Measurements from ENCODE around the gene DFFB. TPM values are rescaled to one million over a fixed set of nuclear protein-coding genes. Genes with fewer than 3 reads are reported as not detected.

The DFFB gene
- total and polyA plus RNA-seq, 2 of the 4 experiments (the other 2 are of a cell fraction), result 6.5 to 7.3 TPM

GRCh38 chr1:3889936-3890335 lies 32.7 kb downstream of the DFFB start:
- no peak overlapping the region for H2BK5ac ChIP-seq (ENCODE audit: low read depth, low read length, poor library complexity, severe bottlenecking)
- in situ Hi-C loops (cut with MboI; ENCODE audit: low sequenced_read_pairs), result no loop called here
- H3K4me1 ChIP-seq (ENCODE audit: control insufficient read depth, insufficient read depth, low read length), result peaks cover under 1% of the 10 kb centered on the region; the same call in 1 of the 2 replicates
- no peak overlapping the region for H4K8ac ChIP-seq (ENCODE audit: low read depth in 2 of 2, low read length in 2 of 2)
- CTCF ChIA-PET, result no interaction called here
- H3K4me2 ChIP-seq (ENCODE audit: low read depth, low read length), result no peak overlapping the region
- DNase-seq (no peak), ATAC-seq (ENCODE audit: low read depth) (no peak)
- H2BK20ac ChIP-seq (ENCODE audit: low read depth, low read length), result no peak overlapping the region
- H2BK120ac ChIP-seq (ENCODE audit: low read depth, low read length), result no peak overlapping the region
- H3K56ac ChIP-seq (ENCODE audit: extremely low read depth, insufficient read depth, low read length), result no peak overlapping the region
- H4K20me1 ChIP-seq (ENCODE audit: insufficient read depth, low read length), result peaks cover 4% of the 10 kb centered on the region
- no peak overlapping the region for H3K27ac ChIP-seq (ENCODE audit: insufficient read depth, low read length)
- BruUV-seq (replicated peaks), result no TSS peak
- TF ChIP-seq CEBPB (IDR thresholded peaks at IDR 0.05; ENCODE audit: low read depth, low read length) (no peak), RAD21 (IDR thresholded peaks at IDR 0.05; ENCODE audit: low read length) (no peak), BHLHE40 (IDR thresholded peaks at IDR 0.05; ENCODE audit: low read depth, low read length) (no peak), CTCF (conservative IDR thresholded peaks at IDR 0.05; ENCODE audit: low read depth, low read length) (no peak), CHD1 (IDR thresholded peaks at IDR 0.05; ENCODE audit: low read depth, low read length) (no peak), SMC3 (IDR thresholded peaks at IDR 0.05; ENCODE audit: low read depth, low read length) (no peak), MXI1 (IDR thresholded peaks at IDR 0.05; ENCODE audit: borderline replicate concordance, low read depth, low read length) (no peak), RCOR1 (IDR thresholded peaks at IDR 0.05; ENCODE audit: insufficient replicate concordance, low read length) (no peak), USF2 (IDR thresholded peaks at IDR 0.05; ENCODE audit: low read depth, low read length) (no peak), RFX5 (IDR thresholded peaks at IDR 0.05; ENCODE audit: low read depth, low read length) (no peak), MAFK (IDR thresholded peaks at IDR 0.05; ENCODE audit: low read depth, low read length) (no peak), FOS (IDR thresholded peaks at IDR 0.05; ENCODE audit: low read depth, low read length) (no peak), ELK1 (IDR thresholded peaks at IDR 0.05; ENCODE audit: borderline replicate concordance, low read depth, low read length) (no peak), NFE2L2 (IDR thresholded peaks at IDR 0.05; ENCODE audit: low read depth, low read length) (no peak), POLR2A (IDR thresholded peaks at IDR 0.05; ENCODE audit: low read depth, low read length) (no peak), MAZ (IDR thresholded peaks at IDR 0.05; ENCODE audit: borderline replicate concordance, low read depth, low read length) (no peak)
- H3K9ac ChIP-seq (ENCODE audit: low read depth, low read length), result no peak overlapping the region
- no peaks in the 10 kb centered on the region for H3K27me3 ChIP-seq (ENCODE audit: control insufficient read depth, insufficient read depth, low read length)
- 95% methylated on average over 4 of the region's 14 CpGs; no CpG with 5 or more reads in 1 of the 2 experiments for WGBS, 2 experiments (ENCODE audit: extremely low coverage in 2 of 2, insufficient read length in 1 of 2)
- peaks cover 2% of the 10 kb centered on the region; the same call in 1 of the 2 replicates for H3K9me1 ChIP-seq (ENCODE audit: insufficient read depth, low read length)
- no peak overlapping the region for H4K91ac ChIP-seq (ENCODE audit: insufficient read depth, low read depth, low read length)
- no peaks in the 10 kb centered on the region for H3K9me3 ChIP-seq (ENCODE audit: control insufficient read depth, insufficient read depth, low read length)
- H3K18ac ChIP-seq (ENCODE audit: low read depth, low read length), result no peak overlapping the region
- no peak overlapping the region for H2AFZ ChIP-seq (replicated peaks; ENCODE audit: low read length, poor library complexity)
- H3K79me1 ChIP-seq (ENCODE audit: low read depth in 1 of 2, low read length in 2 of 2), result peaks cover 8 to 13% of the 10 kb centered on the region in 2 experiments
- H3K23ac ChIP-seq (ENCODE audit: low read depth, low read length), result no peak overlapping the region
- no peak overlapping the region for H3K4ac ChIP-seq (ENCODE audit: low read depth, low read length)
- intact Hi-C loops (cut with micrococcal nuclease), result no loop called here
- H3K4me3 ChIP-seq (ENCODE audit: insufficient read depth, low read depth, low read length), result no peak overlapping the region
- H2BK15ac ChIP-seq (ENCODE audit: low read depth, low read length), result no peak overlapping the region
- peaks cover 36% of the 10 kb centered on the region for H3K36me3 ChIP-seq (ENCODE audit: control insufficient read depth, insufficient read depth, low read length)
- H2AK9ac ChIP-seq (replicated peaks; ENCODE audit: low read depth, low read length, poor library complexity), result no peak overlapping the region
- H3K14ac ChIP-seq (replicated peaks; ENCODE audit: low read depth, low read length), result no peak overlapping the region
- H2AK5ac ChIP-seq (ENCODE audit: low read depth, low read length), result no peak overlapping the region
- no peak overlapping the region for H4K5ac ChIP-seq (ENCODE audit: low read depth, low read length)
- dilution Hi-C loops (cut with HindIII; ENCODE audit: low sequenced_read_pairs, unreplicated experiment), result no loop called here
- POLR2A ChIA-PET (ENCODE audit: unreplicated experiment), result no interaction called here
